ENCODE results near the gene IGFLR1. TPM values are rescaled to one million over a fixed set of nuclear protein-coding genes. Genes with fewer than 3 reads are reported as not detected.

The IGFLR1 gene
- total and polyA plus RNA-seq, 9 of the 15 experiments (the other 6 are each of a cell fraction or from before 2014, with no cell fraction given): 1.0 to 14.3 (median 4.6) TPM

- TF ChIP-seq UBTF (IDR thresholded peaks at IDR 0.05; ENCODE audit: borderline replicate concordance in 1 of 2, low read depth in 2 of 2, low read length in 2 of 2): peak; percentile 86 to 93
- TF ChIP-seq TSC22D4 (tag; IDR thresholded peaks at IDR 0.05): no peak
- TF ChIP-seq FOXA3 (CRISPR knock-in tag; conservative IDR thresholded peaks at IDR 0.05 in 1 of 2, IDR thresholded peaks at IDR 0.05 in 1 of 2): 0 out of 4 replicates have a peak, but pooled peaks of 1 of the 2 experiments have one; percentile 62
- 0 out of 2 replicates have a peak, but pooled peaks have one; percentile 2 for TF ChIP-seq TCF7L2 (IDR thresholded peaks at IDR 0.05; ENCODE audit: low read depth, low read length)
- no peak for TF ChIP-seq ZNF184 (CRISPR knock-in tag; IDR thresholded peaks at IDR 0.05)
- TF ChIP-seq MAZ (CRISPR knock-in tag; conservative IDR thresholded peaks at IDR 0.05 in 1 of 2, IDR thresholded peaks at IDR 0.05 in 1 of 2): peak; percentile 84 to 92
- TF ChIP-seq RFX5 (IDR thresholded peaks at IDR 0.05; ENCODE audit: low read depth, low read length): no peak
- no peak for TF ChIP-seq GATAD2B (IDR thresholded peaks at IDR 0.05; ENCODE audit: borderline replicate concordance)
- TF ChIP-seq POLR3G (IDR thresholded peaks at IDR 0.05; ENCODE audit: extremely low read depth, insufficient read length, insufficient replicate concordance): no peak
- peak; percentile 30 for TF ChIP-seq RB1 (IDR thresholded peaks at IDR 0.05; ENCODE audit: low read depth)
- TF ChIP-seq TCF7 (IDR thresholded peaks at IDR 0.05; ENCODE audit: borderline replicate concordance): peak; percentile 26; the same call in 1 of the 2 replicates
- TF ChIP-seq REST (IDR thresholded peaks at IDR 0.05; ENCODE audit: borderline replicate concordance): peak; percentile 93
- TF ChIP-seq REST (CRISPR knock-in tag; IDR thresholded peaks at IDR 0.05; ENCODE audit: low read depth): peak; percentile 78
- no peak for TF ChIP-seq SNRNP70 (optimal IDR thresholded peaks at IDR 0.05; ENCODE audit: low read depth, low read length)
- no peak for TF ChIP-seq TAF7 (tag; IDR thresholded peaks at IDR 0.05)
- peak in 2 of 3 experiments; percentile 59 to 63 for TF ChIP-seq YY1 (IDR thresholded peaks at IDR 0.05; ENCODE audit: borderline replicate concordance in 1 of 3, control insufficient read depth in 1 of 3, extremely low read depth in 1 of 3, insufficient read depth in 3 of 3, insufficient read length in 1 of 3, insufficient replicate concordance in 2 of 3, low read depth in 1 of 3, low read length in 2 of 3)
Observed at GRCh38 chr19:35716801-35717664, 25.2 kb downstream of the IGFLR1 start (continued).
